HG03571 (cell line): ENCODE measurements around the gene ABHD12.

Experiments used
- ATAC-seq: cut with Tn5 transposase; IDR thresholded peaks from one replicate; pipeline ENCODE4 v1.9.1; 2021; ENCODE audit not compliant: unreplicated experiment

The ABHD12 gene

GRCh38 chr20:25382704-25383370, 7.8 kb downstream of the ABHD12 start:
- ATAC-seq, result no peak

DNA sequence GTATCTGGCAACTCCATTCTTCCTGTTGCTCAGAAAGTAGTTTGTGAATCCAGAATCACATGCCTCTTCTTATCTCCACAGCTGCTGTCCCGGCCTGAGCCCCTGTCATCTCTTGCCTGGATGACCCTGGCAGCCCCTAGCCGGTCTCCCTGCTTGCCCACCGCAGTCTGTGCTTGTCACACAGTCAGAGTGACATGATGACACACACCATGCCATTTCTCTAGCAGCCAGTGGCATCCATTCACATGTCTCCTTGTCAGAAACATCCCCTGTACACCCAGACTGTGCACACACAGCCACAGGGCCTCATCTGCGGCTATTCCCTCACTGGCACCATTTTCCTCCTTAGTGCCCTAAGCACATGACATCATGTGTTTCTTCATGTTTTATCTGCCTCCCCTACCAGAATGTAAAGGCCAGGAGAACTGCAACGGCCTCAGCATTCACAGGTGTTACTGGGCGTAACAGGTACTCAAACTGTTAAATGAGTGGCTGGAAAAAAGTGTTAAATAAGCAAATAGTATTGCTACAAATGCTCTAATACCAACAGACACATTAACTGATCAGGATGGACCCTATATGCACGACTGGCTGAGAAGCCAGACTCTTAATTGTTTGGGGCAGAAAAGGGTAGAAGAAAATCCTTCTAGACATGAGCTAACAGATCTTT, 9.6 kb downstream of the ABHD12 start:
- ATAC-seq, result no peak

GRCh38 chr20:25378884-25379733, 11.5 kb downstream of the ABHD12 start:
- no peak for ATAC-seq

DNA sequence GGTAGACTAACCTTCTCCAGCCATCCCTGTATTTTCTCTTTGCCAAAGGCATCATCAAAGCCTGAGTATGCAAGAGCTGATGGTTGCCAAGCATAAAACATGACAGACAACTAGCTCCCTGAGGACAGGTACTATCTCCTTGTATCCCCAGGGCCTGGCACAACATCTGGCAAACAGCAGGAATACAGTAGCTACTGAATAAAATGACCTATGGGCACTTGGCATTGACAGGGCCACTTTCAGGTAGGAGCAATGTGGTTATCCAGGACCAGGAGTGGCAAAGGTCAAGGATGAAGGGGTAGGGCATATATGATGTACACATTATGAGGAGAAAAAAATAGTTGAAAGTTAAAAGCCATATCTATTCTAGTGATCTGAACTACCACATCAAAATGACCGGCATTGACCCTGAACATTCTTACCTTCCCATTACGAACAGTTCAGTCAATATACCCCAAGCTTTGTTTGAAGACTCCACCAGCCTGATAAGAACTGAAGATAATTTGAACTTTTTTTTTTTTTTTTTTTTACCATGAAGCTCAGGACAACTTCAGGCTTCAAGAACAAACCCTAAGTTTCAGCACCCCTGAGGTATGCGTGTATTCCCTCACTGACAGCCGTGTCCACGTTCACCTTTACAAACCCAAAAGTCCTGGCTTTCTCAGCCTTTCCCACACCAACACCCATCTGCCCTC, 12.3 kb downstream of the ABHD12 start:
- ATAC-seq, result no peak

GRCh38 chr20:25376886-25377285, 13.7 kb downstream of the ABHD12 start:
- ATAC-seq, result no peak

GRCh38 chr20:25376236-25376635, 14.4 kb downstream of the ABHD12 start:
- no peak for ATAC-seq

DNA sequence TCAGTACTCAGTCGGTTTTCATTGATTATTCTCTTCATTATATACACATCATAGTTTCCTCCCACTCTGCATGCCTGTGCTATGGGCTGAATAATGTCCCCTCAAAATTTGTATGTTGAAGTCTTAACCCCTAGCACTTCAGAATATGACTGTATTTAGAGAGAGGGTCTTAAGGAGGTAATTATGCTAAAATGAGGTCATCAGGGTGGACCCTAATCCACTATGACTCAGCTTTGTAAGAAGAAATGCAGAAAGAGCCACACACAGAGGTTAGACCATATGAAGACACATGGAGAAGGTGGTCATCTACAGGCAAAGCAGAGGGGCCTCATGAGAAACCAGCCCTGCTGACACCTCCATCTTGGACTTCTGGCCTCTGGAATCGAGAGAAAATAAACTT, 15.8 kb downstream of the ABHD12 start:
- no peak for ATAC-seq

GRCh38 chr20:25372584-25373336, 17.9 kb downstream of the ABHD12 start:
- ATAC-seq, result no peak

- ATAC-seq, result no peak
These were observed 20.7 kb downstream of the ABHD12 start for GRCh38 chr20:25369971-25370370.

DNA sequence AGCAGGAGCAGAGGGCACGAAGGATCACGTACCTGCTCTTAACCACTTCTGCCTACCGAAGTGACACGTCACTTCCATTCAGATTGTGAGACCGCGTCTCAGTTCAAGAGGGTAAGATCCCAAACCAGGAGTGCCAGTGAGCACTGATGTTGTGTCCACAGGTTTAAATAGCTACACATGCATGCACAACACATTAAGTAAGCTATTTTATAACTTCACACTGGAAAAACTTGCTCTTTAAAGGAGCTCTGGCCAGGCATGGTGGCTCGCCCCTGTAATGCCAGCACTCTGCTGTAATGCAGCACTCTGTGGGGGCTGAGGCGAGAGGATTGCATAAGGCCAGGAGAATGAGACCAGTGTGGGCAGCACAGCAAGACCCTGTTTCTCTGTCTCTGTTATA, 21.1 kb downstream of the ABHD12 start:
- no peak for ATAC-seq

- ATAC-seq, result no peak
These were observed 21.7 kb downstream of the ABHD12 start for GRCh38 chr20:25368976-25369375.

DNA sequence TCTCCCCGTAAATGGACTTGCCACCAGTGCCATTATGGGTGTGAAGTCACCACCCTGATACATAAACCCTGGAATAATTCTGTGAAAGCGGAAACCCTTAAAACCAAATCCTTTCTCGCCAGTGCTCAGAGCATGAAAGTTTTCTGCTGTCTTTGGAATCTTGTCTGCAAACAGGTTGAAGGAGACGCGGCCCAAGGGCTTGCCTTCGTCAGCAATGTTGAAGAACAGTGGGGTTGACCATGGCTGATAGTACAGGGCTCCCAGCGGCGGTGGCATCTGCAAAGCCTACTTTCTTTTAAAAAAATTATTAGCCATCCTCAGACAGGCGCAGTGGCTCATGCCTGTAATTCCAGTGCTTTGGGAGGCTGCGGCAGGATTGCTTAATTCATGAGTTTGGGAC, 22.1 kb downstream of the ABHD12 start:
- ATAC-seq, result no peak

GRCh38 chr20:25364879-25365699, 25.5 kb downstream of the ABHD12 start:
- no peak for ATAC-seq

- ATAC-seq, result no peak
These were observed 26.4 kb downstream of the ABHD12 start for GRCh38 chr20:25364180-25364788.

GRCh38 chr20:25361287-25361683, 29.4 kb downstream of the ABHD12 start:
- ATAC-seq, result no peak

- no peak for ATAC-seq
These were observed 29.9 kb downstream of the ABHD12 start for GRCh38 chr20:25360631-25361286.

DNA sequence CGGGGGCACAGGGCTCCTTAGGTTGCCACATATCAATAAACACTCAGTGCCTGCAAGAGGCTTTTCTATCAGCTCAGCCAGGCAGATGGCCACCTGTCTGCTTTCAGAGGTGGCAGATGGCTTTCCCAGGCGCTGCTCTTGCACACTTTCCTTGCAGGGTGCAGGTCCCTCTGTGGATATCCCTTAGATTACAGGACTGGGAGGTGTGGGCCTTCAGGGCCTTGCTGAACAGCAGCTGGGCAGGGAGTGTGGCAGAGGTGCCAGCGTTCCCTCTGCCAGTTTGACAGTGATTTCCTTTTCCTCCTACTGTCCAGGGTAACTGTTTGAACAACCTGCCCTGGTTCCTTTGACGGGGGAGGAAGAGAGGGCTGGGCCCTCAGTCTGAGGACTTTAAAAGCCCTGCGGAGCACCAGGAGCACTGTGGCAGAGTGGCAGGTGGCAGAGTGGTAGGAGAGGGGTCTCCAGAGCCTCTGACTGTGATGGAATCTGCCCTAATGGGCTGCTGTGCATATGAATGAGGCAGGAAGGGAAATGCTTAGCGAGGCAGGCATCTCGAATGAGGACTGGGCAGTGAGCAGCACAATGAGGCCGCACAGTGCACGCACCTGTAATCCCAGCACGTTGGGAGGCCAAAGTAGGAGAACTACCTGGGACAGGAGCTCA, 34.2 kb downstream of the ABHD12 start:
- no peak for ATAC-seq

GRCh38 chr20:25355866-25356265, 34.8 kb downstream of the ABHD12 start:
- no peak for ATAC-seq
